HG03064 (cell line): ENCODE measurements around the gene ADAMTS3.

Experiments
- ATAC-seq: cut with Tn5 transposase; IDR thresholded peaks from one replicate; pipeline ENCODE4 v1.9.1; 2021; ENCODE audit warnings: low read depth; ENCODE audit not compliant: unreplicated experiment

The ADAMTS3 gene

GRCh38 chr4:72305620-72306019, 263.4 kb downstream of the ADAMTS3 start:
- ATAC-seq = no peak

GRCh38 chr4:72305080-72305479, 263.9 kb downstream of the ADAMTS3 start:
- ATAC-seq = no peak

GRCh38 chr4:72302981-72303704, 265.9 kb downstream of the ADAMTS3 start:
- ATAC-seq = peak; percentile 96

GRCh38 chr4:72301759-72302158, 267.3 kb downstream of the ADAMTS3 start:
- ATAC-seq = no peak

GRCh38 chr4:72300126-72300525, 268.9 kb downstream of the ADAMTS3 start:
- no peak for ATAC-seq

- ATAC-seq = no peak
Measured at GRCh38 chr4:72295966-72296557, 273.0 kb downstream of the ADAMTS3 start.

GRCh38 chr4:72290737-72291136, 278.3 kb downstream of the ADAMTS3 start:
- ATAC-seq = no peak

GRCh38 chr4:72286910-72287309, 282.1 kb downstream of the ADAMTS3 start:
- no peak for ATAC-seq

- no peak for ATAC-seq
Measured at GRCh38 chr4:72286185-72286584, 282.8 kb downstream of the ADAMTS3 start.

GRCh38 chr4:72283357-72283756, 285.7 kb downstream of the ADAMTS3 start:
- ATAC-seq = no peak

GRCh38 chr4:72280252-72280651, 288.8 kb downstream of the ADAMTS3 start:
- no peak for ATAC-seq

- ATAC-seq = no peak
Measured at GRCh38 chr4:72275381-72275780, 293.6 kb downstream of the ADAMTS3 start.

- no peak for ATAC-seq
Measured at GRCh38 chr4:72274251-72274650, 294.8 kb downstream of the ADAMTS3 start.

- no peak for ATAC-seq
Measured at GRCh38 chr4:72255269-72255668, 313.8 kb downstream of the ADAMTS3 start.

- no peak for ATAC-seq
Measured at GRCh38 chr4:72243641-72244040, 325.4 kb downstream of the ADAMTS3 start.

- ATAC-seq = no peak
Measured at GRCh38 chr4:72239487-72240116, 329.4 kb downstream of the ADAMTS3 start.
